ENCODE results near the gene ST6GALNAC3.
"Not testable (repeated sequence)": the region's sequence is repeated elsewhere in the genome, so short reads cannot be mapped to it uniquely, and the experiment has no call there.

The ST6GALNAC3 gene

DNA sequence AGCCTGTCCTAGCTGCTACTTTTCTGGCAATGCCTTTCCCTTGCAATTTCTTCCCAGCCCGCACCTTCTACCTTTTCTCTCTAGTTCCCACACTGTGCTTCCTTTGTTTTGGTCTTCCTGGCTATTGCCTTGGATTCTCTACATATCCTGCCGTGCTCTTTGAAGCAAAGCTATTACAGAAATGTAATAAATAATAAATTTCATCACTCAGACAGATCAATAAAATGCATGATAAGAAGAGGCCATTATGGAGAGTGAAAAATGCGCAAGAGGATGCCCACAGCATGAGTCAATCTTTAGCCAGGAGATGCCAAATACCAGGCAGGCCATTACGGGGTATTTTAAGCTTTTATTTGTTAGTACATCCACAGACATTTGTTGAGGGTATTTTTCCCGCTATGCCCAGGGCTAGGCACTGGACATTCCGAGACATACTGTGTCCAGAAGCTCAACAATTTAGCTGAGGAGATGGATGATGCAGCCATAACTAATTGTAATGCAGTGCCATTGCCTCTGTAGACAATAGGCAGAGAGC, 163.6 kb downstream of the ST6GALNAC3 start:
- in situ Hi-C loops (cut with HindIII; ENCODE audit: low sequenced_read_pairs), result no loop called here

DNA sequence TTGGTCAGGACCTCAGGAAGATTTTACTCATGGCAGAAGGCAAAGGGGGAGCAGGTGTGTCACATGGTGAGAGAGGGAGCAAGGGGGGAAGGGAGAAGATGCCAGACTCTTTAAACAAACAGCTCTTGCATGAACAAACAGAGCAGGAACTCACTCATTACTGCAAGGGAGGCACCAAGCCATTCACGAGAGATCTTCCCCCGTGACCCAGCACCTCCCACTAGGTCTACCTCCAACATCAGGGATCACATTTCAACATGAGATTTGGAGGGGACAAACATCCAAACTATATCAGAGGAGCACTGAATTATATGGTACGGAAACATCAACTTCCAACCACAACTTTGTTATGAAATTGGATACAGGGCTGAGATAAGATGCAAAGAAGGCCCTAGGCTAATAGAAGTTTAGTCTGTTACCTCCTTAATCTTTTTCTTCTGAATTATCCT, 164.9 kb downstream of the ST6GALNAC3 start:
- in situ Hi-C loops (cut with HindIII; ENCODE audit: low sequenced_read_pairs), result no loop called here

DNA sequence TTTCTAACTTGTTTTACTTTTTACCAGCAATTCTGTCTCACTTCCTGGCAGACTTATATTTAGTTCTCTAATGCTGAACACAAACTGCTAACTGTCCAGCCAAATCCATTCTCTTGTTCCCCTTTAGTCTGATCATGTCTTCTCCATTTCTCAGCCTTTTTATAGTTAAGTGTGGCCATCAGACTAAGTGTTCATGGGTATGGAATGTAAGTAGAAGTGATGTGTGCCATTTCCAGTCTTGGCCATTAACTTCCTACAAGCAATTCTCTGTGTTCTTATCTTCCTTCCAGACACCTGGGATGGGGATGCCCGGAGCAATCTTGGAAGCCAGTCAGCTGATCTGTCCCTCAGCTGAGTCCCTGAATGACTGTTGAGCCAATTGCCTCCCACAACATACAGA, 165.8 kb downstream of the ST6GALNAC3 start:
- in situ Hi-C loops (cut with HindIII; ENCODE audit: low sequenced_read_pairs), result no loop called here

DNA sequence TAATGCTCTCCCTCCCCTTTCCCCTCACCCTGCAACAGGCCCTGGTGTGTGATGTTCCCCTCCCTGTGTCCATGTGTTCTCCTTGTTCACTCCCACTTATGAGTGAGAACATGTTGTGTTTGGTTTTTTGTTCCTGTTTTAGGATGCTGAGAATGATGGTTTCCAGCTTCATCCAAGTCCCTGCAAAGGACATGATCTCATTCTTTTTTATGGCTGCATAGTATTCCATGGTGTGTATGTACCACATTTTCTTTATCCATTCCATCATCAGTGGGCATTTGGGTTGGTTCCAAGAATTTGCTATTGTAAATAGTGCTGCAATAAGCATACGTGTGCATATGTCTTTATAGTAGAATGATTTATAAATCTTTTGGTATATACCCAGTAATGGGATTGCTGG, 168.0 kb downstream of the ST6GALNAC3 start:
- in situ Hi-C loops (cut with HindIII; ENCODE audit: low sequenced_read_pairs), result not testable (repeated sequence)

DNA sequence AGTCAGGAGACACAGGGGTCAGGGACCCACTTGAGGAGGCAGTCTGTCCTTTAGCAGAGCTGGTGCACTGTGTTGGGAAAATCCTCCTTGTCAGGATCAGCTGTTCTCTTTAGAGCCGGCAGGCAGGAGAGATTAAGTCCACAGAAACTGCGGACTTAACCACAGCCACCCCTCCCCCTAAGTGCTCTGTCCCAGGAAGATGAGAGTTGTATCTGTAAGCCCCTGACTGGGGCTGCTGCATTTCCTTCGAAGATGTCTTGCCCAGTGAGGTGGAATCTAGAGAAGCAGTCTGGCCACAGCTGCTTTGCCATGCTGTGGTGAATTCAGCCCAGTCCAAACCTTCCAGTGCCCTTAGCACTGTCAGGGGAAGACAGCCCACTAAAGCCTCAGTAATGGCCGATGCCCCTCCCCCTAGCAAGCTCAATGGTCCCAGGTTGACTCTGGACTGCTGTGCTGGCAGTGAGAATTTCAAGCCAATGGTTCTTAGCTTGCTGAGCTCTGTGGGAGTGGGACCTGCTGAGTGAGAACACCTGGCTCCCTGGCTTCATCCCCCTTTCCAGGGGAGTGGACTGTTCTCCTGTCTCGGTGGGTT, 172.8 kb downstream of the ST6GALNAC3 start:
- in situ Hi-C loops (cut with HindIII; ENCODE audit: low sequenced_read_pairs), result no loop called here

DNA sequence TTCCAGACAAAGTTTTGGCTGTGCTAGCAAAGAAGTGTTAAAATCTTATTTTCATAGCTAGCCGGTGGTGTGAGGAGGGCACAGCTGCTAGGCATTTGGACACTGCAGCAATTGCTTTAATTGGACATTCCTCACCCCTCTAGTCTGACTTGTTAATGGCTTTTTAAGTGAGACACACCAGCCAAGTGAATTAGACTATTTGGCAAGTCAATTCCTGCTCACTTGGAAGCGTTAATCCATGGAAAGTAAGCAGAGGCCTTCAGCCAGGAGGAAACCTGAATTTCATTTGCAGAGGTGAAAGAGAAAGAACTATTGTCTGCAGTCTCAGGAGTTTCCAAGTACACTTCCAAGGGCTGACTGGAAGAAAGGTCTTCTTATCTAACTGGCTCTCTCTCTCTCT, 175.7 kb downstream of the ST6GALNAC3 start:
- in situ Hi-C loops (cut with HindIII; ENCODE audit: low sequenced_read_pairs), result no loop called here

DNA sequence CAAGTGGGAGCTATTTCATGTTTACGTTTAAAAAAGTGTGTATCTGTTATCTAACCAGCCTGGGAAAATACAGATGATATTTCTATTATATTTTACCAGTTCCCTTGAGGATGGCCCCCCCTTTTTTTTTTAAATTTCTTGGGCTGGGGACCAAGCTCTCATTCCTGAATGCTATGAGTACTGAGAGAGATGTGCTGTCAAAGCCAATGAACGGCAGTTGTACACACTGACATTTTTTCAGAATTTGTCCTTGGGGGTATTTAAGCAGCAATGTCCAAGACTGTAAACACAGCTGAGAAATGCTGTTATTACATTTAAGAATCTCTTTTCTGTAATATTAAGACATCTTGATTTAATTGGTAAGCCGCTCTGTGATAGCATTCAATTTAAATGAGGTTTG, 177.9 kb downstream of the ST6GALNAC3 start:
- in situ Hi-C loops (cut with HindIII; ENCODE audit: low sequenced_read_pairs), result no loop called here

DNA sequence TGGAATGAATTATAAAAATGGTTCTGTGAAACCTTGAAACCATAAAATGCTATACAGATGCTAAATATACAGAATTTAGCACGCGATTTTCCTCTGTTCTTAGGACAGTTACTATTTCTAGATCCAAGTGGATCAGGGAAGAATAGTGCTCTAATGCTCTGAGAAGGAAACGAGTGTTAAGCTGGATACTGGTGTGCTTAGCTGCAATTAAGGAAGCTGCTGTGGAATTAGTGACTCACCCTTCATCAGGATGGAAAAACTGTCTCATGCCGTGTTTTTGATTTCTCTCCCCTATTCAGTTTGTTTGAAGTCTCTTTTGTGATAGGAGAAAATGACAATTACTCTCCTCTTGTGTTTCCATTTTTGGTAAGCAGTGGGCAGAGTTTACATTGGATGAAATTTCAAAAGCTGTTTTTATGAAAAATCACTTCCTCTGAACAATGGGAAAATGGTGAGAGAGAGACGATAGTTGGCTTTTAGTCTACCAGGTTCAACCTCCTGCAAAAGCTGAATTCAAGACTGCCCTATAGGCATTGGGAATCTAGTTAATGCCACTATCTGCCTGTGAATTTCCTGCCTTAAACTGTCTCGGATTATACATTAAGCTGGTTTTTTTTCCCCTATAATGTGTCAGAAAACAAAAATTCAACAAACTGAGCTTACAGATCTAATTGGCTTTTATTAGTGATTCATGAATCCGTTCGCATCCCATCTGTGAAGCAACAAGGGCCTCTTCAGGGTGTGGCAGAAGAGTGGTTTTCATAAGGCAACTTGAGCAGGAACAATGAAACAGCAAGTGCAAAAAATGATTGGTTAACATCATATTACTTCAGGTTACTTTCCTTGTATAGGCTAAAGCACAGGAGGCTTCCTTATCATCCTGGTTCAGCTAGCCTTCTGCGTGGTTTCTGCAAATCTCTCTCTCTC, 179.8 kb downstream of the ST6GALNAC3 start:
- in situ Hi-C loops (cut with HindIII; ENCODE audit: low sequenced_read_pairs), result no loop called here

DNA sequence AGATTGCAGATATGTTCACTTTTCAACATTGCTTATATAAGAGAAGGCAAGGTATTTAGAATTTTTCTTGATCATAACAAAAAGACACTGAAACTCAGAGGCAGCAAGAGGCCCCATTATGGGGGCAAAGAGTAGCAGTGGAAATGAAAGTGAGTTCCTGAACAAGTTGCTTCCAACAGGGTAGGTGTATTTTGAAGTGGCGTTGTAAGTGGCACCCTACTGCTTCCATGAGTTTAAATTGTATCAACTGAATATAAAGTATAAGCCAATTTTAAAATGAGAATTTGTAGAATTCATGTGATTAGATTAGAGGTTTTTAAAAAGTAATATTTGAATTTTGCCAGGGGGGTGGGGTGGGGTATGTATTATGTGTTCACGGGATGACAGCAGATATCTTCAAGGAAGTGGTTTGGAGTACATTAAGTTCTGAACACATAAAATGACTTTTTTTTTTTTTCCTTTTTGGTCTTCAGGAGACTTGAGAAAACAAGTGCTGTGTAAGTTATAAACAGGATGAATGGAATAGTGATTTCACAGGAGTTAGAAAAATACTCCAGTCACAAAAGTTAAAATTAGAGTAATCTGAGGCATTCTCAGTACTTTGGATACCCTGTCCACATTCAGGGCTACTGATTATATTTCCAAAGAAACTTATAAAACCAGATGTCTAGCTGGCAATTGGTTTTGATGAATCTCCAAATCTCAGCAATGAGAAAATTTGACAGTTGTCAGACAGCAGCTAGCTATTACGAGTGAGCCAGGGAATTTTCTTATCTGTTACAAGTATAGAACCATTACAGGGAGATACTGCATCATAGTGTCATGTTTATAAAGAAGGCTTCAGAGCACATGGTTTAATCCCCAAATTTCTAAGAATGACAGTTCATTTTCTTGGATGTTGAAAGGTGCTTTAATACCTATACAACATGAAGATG, 182.0 kb downstream of the ST6GALNAC3 start:
- in situ Hi-C loops (cut with HindIII; ENCODE audit: low sequenced_read_pairs), result no loop called here

DNA sequence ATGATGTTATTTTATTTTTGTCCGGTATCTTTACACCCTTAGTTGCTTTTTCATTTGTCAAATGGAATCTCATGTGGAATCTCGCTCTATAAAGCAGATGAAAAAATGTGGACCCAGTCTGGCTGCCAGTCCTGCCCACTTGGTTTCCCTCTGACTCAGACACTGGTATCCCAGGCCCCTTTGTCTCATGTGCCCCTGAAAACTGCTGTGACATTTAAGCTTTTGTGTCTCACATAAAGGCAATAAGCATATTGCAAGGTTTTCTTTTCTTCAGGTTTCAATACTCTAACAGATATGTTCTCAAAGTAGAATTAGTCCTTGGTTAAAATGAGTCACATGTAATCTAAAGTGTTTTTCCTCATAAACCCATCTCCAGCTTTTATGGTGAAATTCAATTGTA, 183.3 kb downstream of the ST6GALNAC3 start:
- in situ Hi-C loops (cut with HindIII; ENCODE audit: low sequenced_read_pairs), result no loop called here

DNA sequence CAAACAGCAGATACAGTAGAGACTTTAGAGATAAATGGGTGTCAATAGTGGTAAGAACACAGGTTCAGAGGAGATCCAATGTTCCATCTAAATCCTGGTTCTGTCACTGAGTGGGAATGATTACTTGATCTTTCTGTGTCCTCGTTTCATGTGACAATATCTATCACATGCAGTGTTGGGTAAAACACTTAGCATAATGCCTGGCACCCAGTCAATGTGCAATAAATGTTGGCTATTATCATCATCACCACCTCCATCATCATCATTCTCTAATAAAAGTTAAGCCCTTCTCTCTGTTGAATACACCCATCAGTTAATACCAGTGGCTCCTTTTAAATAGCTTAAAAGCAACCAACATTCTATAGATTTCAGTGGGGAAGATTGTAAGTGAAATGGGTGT, 184.7 kb downstream of the ST6GALNAC3 start:
- in situ Hi-C loops (cut with HindIII; ENCODE audit: low sequenced_read_pairs), result no loop called here

DNA sequence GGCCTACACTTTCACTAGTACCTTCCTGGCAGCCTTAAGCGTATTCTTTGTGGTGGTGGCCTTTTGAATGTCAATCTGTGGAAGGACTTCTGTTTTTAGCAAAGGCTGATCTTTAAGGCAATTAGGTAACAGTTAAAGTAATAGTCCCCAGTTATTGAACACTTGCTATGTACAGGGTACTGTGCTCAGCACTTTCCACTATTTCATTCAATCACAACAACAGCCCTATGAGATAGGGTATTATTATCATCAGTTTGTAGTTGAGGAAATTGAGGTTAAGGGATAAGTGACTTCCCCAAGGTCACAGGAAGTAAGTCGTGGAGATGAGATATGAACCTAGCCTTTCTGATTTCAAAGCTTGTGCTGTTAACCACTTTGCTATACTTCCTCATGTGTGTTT, 185.7 kb downstream of the ST6GALNAC3 start:
- in situ Hi-C loops (cut with HindIII; ENCODE audit: low sequenced_read_pairs), result no loop called here

DNA sequence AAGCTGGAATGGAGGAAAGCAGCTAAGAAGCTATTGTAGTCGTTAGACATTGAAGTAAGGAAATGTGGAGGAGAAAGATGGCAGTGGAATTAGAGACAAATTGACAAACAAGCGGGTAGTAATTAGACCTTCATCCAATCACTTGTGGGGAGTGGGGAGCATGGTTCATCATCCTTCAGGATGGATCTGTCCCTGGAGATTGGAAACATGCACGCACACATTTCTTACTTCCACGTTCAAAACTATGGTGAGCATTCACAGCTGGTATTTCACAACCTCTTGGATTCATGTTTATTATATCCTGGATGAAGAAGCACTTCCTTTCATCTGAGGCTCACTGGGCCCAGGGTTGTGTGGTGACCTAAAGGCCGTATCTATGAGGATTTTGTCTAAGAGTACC, 188.1 kb downstream of the ST6GALNAC3 start:
- in situ Hi-C loops (cut with HindIII; ENCODE audit: low sequenced_read_pairs), result no loop called here

DNA sequence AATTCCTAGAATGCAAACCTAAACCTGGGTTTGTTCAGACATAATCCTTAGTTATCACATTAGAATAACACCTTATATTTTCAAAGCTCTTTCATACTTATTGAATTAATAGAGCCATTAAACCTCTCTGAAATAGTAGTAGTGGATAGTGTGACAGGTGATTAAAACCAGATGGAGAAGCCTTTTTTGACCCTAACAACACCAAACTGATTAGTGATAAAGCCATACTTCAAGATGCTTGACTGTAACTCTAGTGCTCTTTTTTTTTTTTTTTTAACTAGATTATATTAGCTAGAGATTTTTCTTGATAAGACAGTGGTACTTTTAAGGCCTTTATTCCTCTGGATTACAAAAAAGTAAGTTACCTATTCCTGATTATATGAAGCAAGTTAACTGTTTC, 190.1 kb downstream of the ST6GALNAC3 start:
- in situ Hi-C loops (cut with HindIII; ENCODE audit: low sequenced_read_pairs), result no loop called here

DNA sequence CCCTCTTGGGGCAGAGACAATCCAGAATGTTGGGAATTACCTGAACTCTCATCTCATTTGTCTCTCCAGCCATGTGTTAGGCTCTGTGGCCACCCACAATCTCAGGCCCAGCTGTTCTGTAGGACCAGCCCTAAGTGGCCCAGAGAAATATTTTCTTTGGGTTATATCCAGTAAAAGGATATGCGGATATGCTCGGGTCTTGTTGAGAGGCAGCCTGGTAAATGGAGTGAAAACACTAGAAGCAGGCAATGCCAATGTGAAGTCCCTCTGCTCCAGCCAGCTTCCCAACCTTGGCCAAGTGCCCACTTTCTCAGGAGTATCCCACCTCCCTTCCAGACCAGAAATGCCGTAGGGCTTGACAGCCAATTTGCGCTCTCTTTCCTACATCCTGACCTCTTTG, 192.2 kb downstream of the ST6GALNAC3 start:
- in situ Hi-C loops (cut with HindIII; ENCODE audit: low sequenced_read_pairs), result no loop called here

DNA sequence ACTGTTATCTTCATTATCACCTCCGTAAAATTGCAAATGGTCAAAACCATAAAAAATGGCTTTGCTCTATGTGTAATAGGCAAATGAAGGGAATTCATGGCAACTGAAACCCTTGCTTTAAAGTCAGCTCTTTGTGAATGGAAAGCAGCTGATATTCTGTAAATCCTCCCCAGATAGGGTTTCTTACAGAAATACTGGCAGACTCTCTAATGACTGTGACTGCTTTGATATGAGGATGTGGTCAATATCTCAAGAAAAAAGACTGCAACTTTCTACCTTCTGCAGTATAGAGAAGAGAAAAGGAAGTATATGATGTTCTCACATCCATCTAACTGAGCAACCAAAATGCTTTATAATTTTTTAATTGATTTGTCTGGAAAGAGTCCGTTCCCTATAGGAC, 193.1 kb downstream of the ST6GALNAC3 start:
- in situ Hi-C loops (cut with HindIII; ENCODE audit: low sequenced_read_pairs), result no loop called here

DNA sequence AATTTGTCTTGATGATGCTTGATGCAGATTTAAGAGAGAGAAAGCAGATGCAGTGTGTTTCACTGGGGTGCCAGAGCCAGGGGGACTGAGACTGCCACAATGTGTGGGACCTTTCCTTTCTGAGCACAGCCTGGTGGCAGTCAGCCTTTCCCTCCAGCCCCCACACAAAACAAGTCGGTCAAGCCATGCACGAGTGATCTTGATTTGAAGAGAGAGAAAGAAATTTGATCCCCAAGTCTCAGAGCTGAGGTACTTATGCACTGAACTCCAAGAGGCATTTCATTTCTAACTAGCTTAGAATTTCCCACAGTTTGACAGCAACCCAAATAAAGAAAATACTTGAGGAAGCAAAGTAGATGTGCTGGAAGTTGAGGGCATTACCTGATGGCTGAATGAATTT, 193.8 kb downstream of the ST6GALNAC3 start:
- in situ Hi-C loops (cut with HindIII; ENCODE audit: low sequenced_read_pairs), result no loop called here

DNA sequence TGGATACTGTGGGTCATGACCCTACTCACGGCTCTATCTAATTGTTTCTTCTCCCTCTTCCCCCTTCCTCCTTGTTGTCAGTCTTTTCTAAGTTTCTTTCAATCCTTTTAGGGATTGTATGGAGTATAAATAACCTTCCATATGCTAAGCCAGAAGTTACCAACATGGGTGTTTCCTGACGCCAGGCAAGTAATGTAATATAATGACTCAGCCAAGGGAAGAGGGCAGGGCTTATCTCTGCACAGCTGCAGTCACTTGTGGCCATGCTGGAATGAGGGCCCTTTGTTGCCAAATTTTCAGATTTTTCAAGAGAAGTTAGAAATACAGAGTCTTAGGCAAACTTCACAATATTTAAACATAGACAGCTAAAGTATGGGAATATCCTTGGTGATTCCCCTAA, 194.6 kb downstream of the ST6GALNAC3 start:
- in situ Hi-C loops (cut with HindIII; ENCODE audit: low sequenced_read_pairs), result no loop called here

DNA sequence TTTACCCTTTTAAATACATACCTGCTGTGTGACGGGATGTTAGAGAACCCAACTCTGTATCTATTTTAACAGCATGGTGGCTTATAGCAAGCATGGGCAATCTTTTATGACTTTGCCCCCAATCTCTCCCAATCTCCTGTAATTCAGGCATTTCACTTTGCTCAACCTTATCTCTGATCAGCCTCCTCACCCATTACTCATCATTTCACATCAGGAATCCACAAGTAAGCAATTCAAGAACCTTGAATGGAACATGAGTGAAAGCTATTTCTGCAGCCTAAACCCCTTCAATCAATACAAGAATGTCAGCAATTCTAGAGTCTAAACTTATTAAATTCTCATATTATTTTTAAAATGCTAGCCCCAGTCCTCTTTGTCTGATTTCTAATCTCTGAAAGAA, 199.8 kb downstream of the ST6GALNAC3 start:
- in situ Hi-C loops (cut with HindIII; ENCODE audit: low sequenced_read_pairs), result no loop called here

DNA sequence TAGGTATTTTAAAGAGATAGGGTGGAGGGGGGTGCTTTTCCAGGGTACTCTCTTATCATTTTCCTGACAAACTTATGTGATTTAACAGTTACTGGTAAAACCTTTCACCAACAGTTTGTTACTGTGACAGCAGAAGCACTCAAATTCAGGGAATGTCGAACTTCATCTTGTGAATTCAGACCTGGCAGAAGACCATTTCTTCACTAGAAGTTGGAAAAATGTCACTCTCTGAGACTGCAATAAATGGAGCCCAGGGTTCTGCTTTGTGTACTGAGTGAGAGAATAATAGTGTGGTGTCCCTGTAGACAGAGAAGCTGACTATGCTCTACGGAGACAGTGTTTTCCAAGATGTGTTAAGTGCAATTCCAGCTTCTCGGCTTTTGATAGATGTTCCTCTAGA, 200.2 kb downstream of the ST6GALNAC3 start:
- in situ Hi-C loops (cut with HindIII; ENCODE audit: low sequenced_read_pairs), result no loop called here

DNA sequence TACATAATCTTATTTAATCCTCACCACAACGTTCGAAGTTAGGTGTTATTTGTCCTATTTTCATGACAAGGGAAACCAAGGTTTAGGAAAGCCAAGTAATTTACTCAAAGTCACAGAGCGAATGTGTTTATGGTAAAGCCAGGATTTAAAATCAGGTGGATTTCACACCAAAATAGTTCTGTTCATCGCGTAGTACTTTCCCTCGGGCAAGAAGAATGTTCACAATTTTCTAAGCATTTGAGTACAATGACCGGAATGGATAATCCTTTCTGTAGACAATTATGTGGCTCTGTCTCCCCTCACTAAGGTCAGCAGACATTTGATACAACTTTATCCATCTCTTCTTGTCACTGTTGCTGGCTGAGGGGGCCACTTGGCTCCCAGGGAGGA, 204.2 kb downstream of the ST6GALNAC3 start:
- in situ Hi-C loops (cut with HindIII; ENCODE audit: low sequenced_read_pairs), result no loop called here
